ENCODE measurements around the gene RNF220.

DNA sequence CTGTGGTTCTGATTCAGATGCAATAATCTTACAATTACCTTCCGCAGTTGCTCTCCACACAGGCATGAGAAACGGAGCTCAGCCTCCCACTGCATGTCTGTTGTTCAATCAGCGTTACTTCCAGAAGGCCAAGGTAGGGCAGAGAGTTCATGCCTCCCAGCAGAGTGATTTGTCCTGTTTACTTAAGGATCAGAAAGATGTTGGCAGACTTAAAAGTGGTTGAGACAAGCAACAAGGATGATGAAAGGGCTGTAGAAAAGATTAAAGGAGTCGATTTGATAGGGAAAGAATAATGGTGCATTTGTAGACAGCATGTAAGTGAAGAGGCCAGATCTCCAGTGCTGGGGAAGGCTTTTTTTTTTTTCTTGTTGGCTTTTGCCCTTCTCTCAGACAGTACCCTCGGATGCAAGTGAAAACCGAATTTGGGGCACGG lies 296.1 kb downstream of the RNF220 start:
- TF ChIP-seq, protein P1, sequence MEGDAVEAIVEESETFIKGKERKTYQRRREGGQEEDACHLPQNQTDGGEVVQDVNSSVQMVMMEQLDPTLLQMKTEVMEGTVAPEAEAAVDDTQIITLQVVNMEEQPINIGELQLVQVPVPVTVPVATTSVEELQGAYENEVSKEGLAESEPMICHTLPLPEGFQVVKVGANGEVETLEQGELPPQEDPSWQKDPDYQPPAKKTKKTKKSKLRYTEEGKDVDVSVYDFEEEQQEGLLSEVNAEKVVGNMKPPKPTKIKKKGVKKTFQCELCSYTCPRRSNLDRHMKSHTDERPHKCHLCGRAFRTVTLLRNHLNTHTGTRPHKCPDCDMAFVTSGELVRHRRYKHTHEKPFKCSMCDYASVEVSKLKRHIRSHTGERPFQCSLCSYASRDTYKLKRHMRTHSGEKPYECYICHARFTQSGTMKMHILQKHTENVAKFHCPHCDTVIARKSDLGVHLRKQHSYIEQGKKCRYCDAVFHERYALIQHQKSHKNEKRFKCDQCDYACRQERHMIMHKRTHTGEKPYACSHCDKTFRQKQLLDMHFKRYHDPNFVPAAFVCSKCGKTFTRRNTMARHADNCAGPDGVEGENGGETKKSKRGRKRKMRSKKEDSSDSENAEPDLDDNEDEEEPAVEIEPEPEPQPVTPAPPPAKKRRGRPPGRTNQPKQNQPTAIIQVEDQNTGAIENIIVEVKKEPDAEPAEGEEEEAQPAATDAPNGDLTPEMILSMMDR (IDR thresholded peaks at IDR 0.05; ENCODE audit: poor library complexity) = no peak
- no peak for TF ChIP-seq EZH2 (IDR thresholded peaks at IDR 0.05; ENCODE audit: borderline replicate concordance)
